ENCODE measurements around the gene WDR90. TPM values are rescaled to one million over a fixed set of nuclear protein-coding genes. Genes with fewer than 3 reads are reported as not detected.

The WDR90 gene
- polyA plus RNA-seq (ENCODE audit: insufficient read length in 4 of 4), result 10 to 100 TPM; 23.5 to 76.1 (median 52.9) TPM

- DNase-seq (ENCODE audit: low read depth in 4 of 4, low spot score in 2 of 4), result peak in 1 of 4 donors; percentile 73
Observed at GRCh38 chr16:648781-649589, at the start of gene WDR90. WDR90 (plus strand) TSS chr16:649365; CDS start chr16:649417, 52 bp downstream.

- DNase-seq (ENCODE audit: low read depth in 4 of 4, low spot score in 2 of 4), result no peak
Observed at GRCh38 chr16:600781-601180, 48.4 kb upstream of the WDR90 start.

GRCh38 chr16:603933-604332 is 45.2 kb upstream of the WDR90 start:
- no peak for DNase-seq (ENCODE audit: low read depth in 4 of 4, low spot score in 2 of 4)

- DNase-seq (ENCODE audit: low read depth in 4 of 4, low spot score in 2 of 4), result no peak
Observed at GRCh38 chr16:606656-607307, 42.4 kb upstream of the WDR90 start.

- DNase-seq (ENCODE audit: low read depth in 4 of 4, low spot score in 2 of 4), result no peak
Observed at GRCh38 chr16:608019-608418, 41.1 kb upstream of the WDR90 start.

- no peak for DNase-seq (ENCODE audit: low read depth in 4 of 4, low spot score in 2 of 4)
Observed at GRCh38 chr16:609316-609715, 39.8 kb upstream of the WDR90 start.

GRCh38 chr16:609984-610383 is 39.2 kb upstream of the WDR90 start:
- no peak for DNase-seq (ENCODE audit: low read depth in 4 of 4, low spot score in 2 of 4)

GRCh38 chr16:610513-611381 is 38.4 kb upstream of the WDR90 start:
- DNase-seq (ENCODE audit: low read depth in 4 of 4, low spot score in 2 of 4), result no peak

GRCh38 chr16:615122-615521 is 34.0 kb upstream of the WDR90 start:
- no peak for DNase-seq (ENCODE audit: low read depth in 4 of 4, low spot score in 2 of 4)

GRCh38 chr16:616733-617586 is 32.2 kb upstream of the WDR90 start:
- DNase-seq (ENCODE audit: low read depth in 4 of 4, low spot score in 2 of 4), result no peak

GRCh38 chr16:617855-618254 is 31.3 kb upstream of the WDR90 start:
- DNase-seq (ENCODE audit: low read depth in 4 of 4, low spot score in 2 of 4), result no peak

GRCh38 chr16:619476-620100 is 29.6 kb upstream of the WDR90 start:
- no peak for DNase-seq (ENCODE audit: low read depth in 4 of 4, low spot score in 2 of 4)

- no peak for DNase-seq (ENCODE audit: low read depth in 4 of 4, low spot score in 2 of 4)
Observed at GRCh38 chr16:620700-621525, 28.3 kb upstream of the WDR90 start.

- no peak for DNase-seq (ENCODE audit: low read depth in 4 of 4, low spot score in 2 of 4)
Observed at GRCh38 chr16:621526-622105, 27.5 kb upstream of the WDR90 start.

GRCh38 chr16:622920-623280 is 26.3 kb upstream of the WDR90 start:
- DNase-seq (ENCODE audit: low read depth in 4 of 4, low spot score in 2 of 4), result no peak

GRCh38 chr16:624526-625070 is 24.6 kb upstream of the WDR90 start:
- no peak for DNase-seq (ENCODE audit: low read depth in 4 of 4, low spot score in 2 of 4)

GRCh38 chr16:625117-625976 is 23.8 kb upstream of the WDR90 start:
- DNase-seq (ENCODE audit: low read depth in 4 of 4, low spot score in 2 of 4), result no peak

All from left renal cortex interstitium (tissue), 4 donors.